Nephron progenitor cell (in vitro differentiated cells): ENCODE measurements around the gene RNF26.

Experiments
- DNase-seq: peaks from one replicate; pipeline ENCODE4 v3.0.0; 2021
- H3K27ac Mint-ChIP-seq: 2 replicates; pipeline ENCODE4 v1.8.0; 2021; ENCODE audit warnings: mild to moderate bottlenecking, moderate library complexity, mixed read lengths
- H3K27me3 Mint-ChIP-seq: 2 replicates; pipeline ENCODE4 v1.8.0; 2021; ENCODE audit warnings: mild to moderate bottlenecking, low read depth, mixed read lengths; ENCODE audit not compliant: poor library complexity
- H3K36me3 Mint-ChIP-seq: 2 replicates; pipeline ENCODE4 v1.8.0; 2021; ENCODE audit warnings: low read depth, mixed read lengths
- H3K4me1 Mint-ChIP-seq: 2 replicates; pipeline ENCODE4 v1.8.0; 2021; ENCODE audit warnings: mixed read lengths
- H3K4me3 Mint-ChIP-seq: 2 replicates; pipeline ENCODE4 v1.8.0; 2021; ENCODE audit warnings: mild to moderate bottlenecking, moderate library complexity, mixed read lengths
- H3K9me3 Mint-ChIP-seq: 2 replicates; pipeline ENCODE4 v1.8.0; 2021; ENCODE audit warnings: mild to moderate bottlenecking, moderate library complexity, mixed read lengths
- TF ChIP-seq, protein P1 (sequence below): fragments of 200-600 bp; sonication (generic); IDR thresholded peaks from 2 replicates; pipeline ENCODE4 v1.5.0; 2021; ENCODE audit warnings: antibody characterized with exemption

The RNF26 gene

DNA sequence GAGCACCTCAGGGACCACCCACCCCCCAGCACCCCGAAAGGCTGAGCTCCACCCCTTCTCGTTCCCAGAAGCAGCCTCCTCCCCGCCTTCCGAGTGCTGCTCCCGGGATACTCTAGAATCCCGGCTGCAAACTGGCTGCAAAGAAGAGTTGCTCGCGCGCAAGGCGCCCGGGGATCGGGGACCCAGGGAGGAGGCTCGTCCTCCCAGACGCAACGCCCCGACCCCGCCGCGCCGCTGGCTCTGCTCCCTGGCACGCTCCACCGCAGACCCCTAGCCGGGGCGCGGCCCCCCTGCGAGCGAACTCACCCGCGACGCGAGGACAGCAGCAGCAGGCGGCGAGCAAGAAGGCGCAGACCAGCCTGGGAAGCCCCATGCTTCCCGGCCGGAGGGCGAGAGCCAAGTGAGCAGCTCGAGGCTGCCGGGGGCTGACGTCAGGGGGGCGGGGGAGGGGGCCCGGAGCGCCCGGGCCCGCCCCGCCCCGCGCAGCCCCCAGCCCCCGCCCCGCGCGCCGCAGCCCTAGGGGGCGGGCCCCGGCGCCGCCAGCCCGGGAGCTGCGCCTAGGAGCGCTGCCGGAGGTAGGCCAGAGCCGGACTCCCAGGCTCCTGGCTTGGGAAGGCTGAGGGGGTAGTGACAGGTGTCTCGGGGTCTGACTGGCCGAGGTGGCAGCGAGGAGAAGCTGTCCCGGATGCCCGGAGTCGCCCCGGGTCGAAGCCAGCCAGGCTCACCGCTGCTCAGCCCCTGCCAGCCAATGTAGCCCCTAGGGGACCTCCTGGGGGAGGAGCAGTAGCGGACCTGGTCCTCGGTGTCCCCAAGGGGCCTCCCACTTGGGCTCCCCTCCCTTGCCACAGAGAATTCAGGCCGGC, 17.4 kb upstream of the RNF26 start, which contains the start of gene MCAM:
TSS of gene MCAM (minus strand) at position 402 of the 863 bp plus-strand sequence. CDS start at position 373, 29 bp downstream.
- Mint-ChIP-seq H3K4me1 (peaks cover 44% of the 10 kb centered on the region), H3K27ac (no peak within 1 kb of the TSS)

DNA sequence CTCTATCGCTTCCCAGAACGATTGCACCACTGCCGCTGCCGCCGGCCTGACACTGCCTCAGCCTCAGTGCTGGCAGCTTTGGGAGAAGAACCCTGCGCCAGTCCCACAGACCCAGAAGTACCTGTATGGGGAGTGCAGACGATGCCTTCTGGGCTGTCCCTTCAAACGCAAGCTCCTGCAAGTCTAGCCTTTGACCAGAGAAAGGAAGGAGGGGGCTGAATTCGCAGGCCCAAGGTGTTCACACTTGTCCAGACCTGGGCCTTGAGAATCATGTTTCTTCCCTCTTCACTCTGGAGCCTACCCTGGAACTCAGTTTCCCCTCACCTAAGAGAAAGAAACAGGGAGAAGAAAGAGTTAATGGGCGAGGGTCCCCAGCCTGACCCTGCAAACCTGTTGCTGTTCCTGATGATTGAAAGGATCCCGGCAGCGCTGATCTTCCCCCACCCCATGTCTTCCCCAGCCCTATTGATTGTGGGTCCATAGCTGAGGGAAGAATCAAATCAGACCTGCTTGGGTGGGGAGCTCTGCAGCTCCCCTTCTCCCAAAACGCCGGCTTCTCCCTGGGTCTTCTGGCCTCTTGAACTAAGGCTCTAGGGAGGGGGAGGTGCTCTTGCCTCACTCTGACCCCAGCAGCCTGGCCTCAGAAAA, 16.6 kb upstream of the RNF26 start:
- Mint-ChIP-seq H3K27me3 (peaks cover 26% of the 10 kb centered on the region), H3K4me3 (peak overlapping the region; percentile 45), H3K9me3 (no peaks in the 10 kb centered on the region), H3K36me3 (no peaks in the 10 kb centered on the region), H3K4me1 (peaks cover 50% of the 10 kb centered on the region), H3K27ac (no peak overlapping the region)
- no peak for DNase-seq
- TF ChIP-seq, protein P1, sequence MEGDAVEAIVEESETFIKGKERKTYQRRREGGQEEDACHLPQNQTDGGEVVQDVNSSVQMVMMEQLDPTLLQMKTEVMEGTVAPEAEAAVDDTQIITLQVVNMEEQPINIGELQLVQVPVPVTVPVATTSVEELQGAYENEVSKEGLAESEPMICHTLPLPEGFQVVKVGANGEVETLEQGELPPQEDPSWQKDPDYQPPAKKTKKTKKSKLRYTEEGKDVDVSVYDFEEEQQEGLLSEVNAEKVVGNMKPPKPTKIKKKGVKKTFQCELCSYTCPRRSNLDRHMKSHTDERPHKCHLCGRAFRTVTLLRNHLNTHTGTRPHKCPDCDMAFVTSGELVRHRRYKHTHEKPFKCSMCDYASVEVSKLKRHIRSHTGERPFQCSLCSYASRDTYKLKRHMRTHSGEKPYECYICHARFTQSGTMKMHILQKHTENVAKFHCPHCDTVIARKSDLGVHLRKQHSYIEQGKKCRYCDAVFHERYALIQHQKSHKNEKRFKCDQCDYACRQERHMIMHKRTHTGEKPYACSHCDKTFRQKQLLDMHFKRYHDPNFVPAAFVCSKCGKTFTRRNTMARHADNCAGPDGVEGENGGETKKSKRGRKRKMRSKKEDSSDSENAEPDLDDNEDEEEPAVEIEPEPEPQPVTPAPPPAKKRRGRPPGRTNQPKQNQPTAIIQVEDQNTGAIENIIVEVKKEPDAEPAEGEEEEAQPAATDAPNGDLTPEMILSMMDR, result no peak

More for the DNA sequence above, 17.4 kb upstream of the RNF26 start, which contains the start of gene MCAM:
- H3K4me3 Mint-ChIP-seq, result peak within 1 kb of the TSS; percentile 75
- no peaks in the 10 kb centered on the region for H3K36me3 Mint-ChIP-seq
- no peaks in the 10 kb centered on the region for H3K9me3 Mint-ChIP-seq
- H3K27me3 Mint-ChIP-seq, result peaks cover 26% of the 10 kb centered on the region
- TF ChIP-seq, protein P1, result no peak
- DNase-seq, result peak; percentile 75

DNA sequence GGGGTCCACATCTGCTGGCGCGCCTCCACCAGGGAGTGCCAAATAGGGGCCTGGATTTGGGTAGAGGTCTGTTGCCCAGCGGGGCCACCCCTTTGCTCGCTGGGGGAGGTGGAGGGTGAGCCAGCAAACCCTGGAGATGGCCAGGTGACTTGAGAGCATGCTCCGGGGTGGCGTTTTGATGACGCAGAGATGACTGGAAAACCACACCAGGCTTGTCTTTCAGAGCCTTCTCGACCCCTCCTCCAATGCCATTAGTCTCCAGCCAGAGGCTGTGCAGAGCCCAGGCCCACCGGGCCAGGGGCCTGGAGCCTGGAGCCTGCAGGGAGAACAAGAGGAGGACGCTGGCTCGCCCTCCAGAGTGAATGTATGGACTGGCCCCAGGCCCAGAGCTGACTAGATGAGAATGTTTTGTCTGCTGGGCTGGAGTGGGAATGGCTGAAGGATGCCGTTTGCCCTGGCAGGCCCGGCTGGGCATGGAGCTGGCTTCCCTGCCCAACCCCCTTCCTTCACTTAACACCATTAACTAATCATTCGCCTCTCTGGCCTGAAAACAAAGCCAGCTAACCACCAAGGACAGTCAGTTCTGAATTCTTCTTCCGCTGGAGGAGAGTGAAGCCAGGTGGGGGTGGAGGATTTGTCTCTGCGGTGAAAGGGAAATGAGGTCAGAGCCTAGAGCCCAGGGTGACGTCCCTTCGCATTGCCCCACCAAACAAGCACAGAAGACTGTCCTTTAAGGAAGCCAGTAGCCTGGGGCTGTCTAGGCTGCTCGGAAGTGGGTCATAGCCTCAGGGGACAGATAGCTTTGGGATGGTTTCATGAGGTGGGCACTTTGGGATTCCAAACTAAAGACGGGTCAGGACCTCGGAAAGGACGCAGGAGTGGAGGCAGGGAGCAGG, 15.8 kb upstream of the RNF26 start:
- DNase-seq, result no peak
- Mint-ChIP-seq H3K4me3 (peak overlapping the region; percentile 54), H3K27ac (peak overlapping the region; percentile 65), H3K9me3 (no peaks in the 10 kb centered on the region), H3K4me1 (peaks cover 55% of the 10 kb centered on the region), H3K36me3 (no peaks in the 10 kb centered on the region), H3K27me3 (peaks cover 30% of the 10 kb centered on the region)
- TF ChIP-seq, protein P1, result no peak

DNA sequence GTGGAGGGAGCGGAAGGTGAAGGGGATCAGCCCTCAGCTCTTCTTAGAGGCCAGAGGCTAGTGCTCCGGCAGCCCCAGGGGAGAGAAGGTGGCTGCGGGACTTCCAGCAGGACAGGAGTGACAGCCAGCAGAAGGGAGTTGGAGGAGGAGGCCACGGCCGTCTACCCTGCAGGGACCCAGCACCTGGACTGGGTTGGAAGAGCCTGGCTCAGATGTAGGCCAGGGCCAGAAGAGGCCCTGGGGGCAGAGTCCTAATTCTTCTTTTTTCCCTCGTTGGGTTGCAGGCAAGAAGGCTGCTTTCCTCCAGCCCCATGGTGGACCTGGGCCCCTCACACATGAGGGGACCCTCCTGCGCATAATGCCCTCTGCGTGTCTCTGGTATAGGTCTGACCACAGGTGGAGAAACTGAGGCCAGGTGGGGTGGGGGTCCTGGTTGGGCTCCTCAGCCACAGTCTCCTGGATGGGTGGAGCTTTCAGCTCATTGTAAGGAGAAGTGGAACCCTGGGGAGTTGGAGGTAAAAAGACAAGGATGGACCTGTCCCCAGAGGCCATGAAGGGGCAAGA, 15.1 kb upstream of the RNF26 start:
- Mint-ChIP-seq H3K4me1 (peaks cover 62% of the 10 kb centered on the region), H3K4me3 (peak overlapping the region; percentile 54), H3K27ac (peak overlapping the region; percentile 65), H3K27me3 (peaks cover 28% of the 10 kb centered on the region), H3K36me3 (no peaks in the 10 kb centered on the region), H3K9me3 (no peaks in the 10 kb centered on the region)
- TF ChIP-seq, protein P1, result no peak
- DNase-seq, result no peak

DNA sequence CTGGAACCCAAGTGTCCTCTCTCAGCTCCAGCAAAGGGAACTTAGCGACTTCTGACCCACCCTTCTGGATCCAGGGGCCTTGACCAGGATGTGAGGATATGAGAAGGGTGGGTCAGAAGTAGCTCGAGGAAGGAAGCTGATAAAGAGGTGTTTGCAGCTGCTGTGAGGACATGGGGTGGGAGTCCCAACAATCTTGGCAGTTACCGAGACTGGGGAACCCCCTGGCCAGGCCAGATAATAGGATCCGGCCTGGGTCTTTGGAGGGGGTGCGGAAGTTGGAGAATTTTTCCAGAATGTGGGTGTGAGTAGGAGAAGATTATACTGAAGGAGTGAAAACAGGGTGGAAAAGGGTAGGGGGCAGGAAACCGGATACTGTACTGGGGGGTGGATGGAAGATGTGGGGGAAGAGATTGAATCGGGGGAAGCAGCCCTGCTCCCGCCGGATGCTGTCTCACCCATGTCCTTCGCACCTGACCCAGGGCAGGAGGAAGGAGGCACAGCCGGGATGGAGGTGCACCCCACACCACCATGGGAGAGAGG, 14.6 kb upstream of the RNF26 start:
- H3K9me3 Mint-ChIP-seq, result no peaks in the 10 kb centered on the region
- DNase-seq, result no peak
- H3K36me3 Mint-ChIP-seq, result no peaks in the 10 kb centered on the region
- H3K27ac Mint-ChIP-seq, result peak overlapping the region; percentile 52
- H3K27me3 Mint-ChIP-seq, result peaks cover 23% of the 10 kb centered on the region
- peaks cover 66% of the 10 kb centered on the region for H3K4me1 Mint-ChIP-seq
- TF ChIP-seq, protein P1, result no peak
- peak overlapping the region; percentile 58 for H3K4me3 Mint-ChIP-seq
